K562 (cell line): Measurements from ENCODE around the gene KNTC1. TPM values are rescaled to one million over a fixed set of nuclear protein-coding genes. Genes with fewer than 3 reads are reported as not detected.
A peak's percentile ranks its signal among the peaks of the same experiment; 100 is the strongest.

Source experiments
- ATAC-seq: fragments of 200-7000 bp; cut with Tn5 transposase; 3 replicates; pipeline ENCODE4 v1.9.1; 2020; ENCODE audit warnings: moderate library complexity
- BruUV-seq: library from RNA; stranded (reverse); fragments of 400-500 nt; replicated peaks from 2 replicates; lab custom pipeline; 2021; lab: Mats Ljungman, UMichigan
- CTCF ChIA-PET: fragments of 300-600 bp; formaldehyde crosslinking; extraction: SDS; loops from one replicate; lab custom pipeline; 2021; ENCODE audit warnings: low intra/inter-chr PET ratio; lab: Yijun Ruan, JAX
- POLR2A ChIA-PET: fragments of 300-600, 350-650 bp; sonication (Branson Sonifier 250); formaldehyde crosslinking; extraction: SDS; loops from one replicate; lab custom pipeline; 2021; ENCODE audit warnings: antibody characterized with exemption, inconsistent platforms; lab: Yijun Ruan, JAX
- DNase-seq, 4 experiments: peaks; one replicate each; pipeline versions ENCODE4 v3.0.0 to v3.0.0-alpha.2; 2011 to 2018; ENCODE audit warnings: low spot score in 3 of 4, mixed read lengths in 3 of 4; ENCODE audit errors: extremely low read depth in 1 of 4
- FAIRE-seq: peaks from 2 replicates; lab custom pipeline; 2011; peaks lifted over from hg19 to GRCh38; lab: Jason Lieb, UNC
- H2AFZ ChIP-seq: 2 replicates; pipeline ENCODE4 v1.6.0; 2011; ENCODE audit warnings: low read depth, low read length, control low read depth, inconsistent platforms
- H3K27ac ChIP-seq: fragments of 200-600 bp; 3 replicates; pipeline ENCODE4 v1.8.0; 2011; ENCODE audit warnings: low read depth, mild to moderate bottlenecking, control low read depth, inconsistent platforms, low read length, moderate library complexity, mixed read lengths; ENCODE audit errors: extremely low read depth
- H3K27me3 ChIP-seq, 2 experiments: fragments of 300-600 bp in 1 of 2; 2 replicates in 1 of 2; 3 replicates in 1 of 2; pipeline versions ENCODE4 v1.6.0 to v1.8.0; 2011; ENCODE audit warnings: inconsistent platforms in 2 of 2, low read length in 2 of 2, mild to moderate bottlenecking in 1 of 2, mixed read lengths in 1 of 2, moderate library complexity in 1 of 2; ENCODE audit not compliant: control insufficient read depth in 2 of 2, insufficient read depth in 2 of 2
- H3K36me3 ChIP-seq: fragments of 300-600 bp; 3 replicates; pipeline ENCODE4 v1.8.0; 2011; ENCODE audit warnings: mild to moderate bottlenecking, low read length, inconsistent platforms; ENCODE audit not compliant: control insufficient read depth, insufficient read depth
- H3K4me1 ChIP-seq, 2 experiments: fragments of 200-600 bp in 1 of 2; replicated peaks in 1 of 2; 2 replicates in 1 of 2; 3 replicates in 1 of 2; pipeline versions ENCODE4 v1.5.1 to v1.8.0; 2011; ENCODE audit warnings: inconsistent platforms in 2 of 2, low read length in 2 of 2, mild to moderate bottlenecking in 1 of 2, mixed read lengths in 1 of 2, moderate library complexity in 1 of 2; ENCODE audit not compliant: control insufficient read depth in 2 of 2, insufficient read depth in 2 of 2
- H3K4me2 ChIP-seq: 2 replicates; pipeline ENCODE4 v1.6.1; 2011; ENCODE audit warnings: low read length, control low read depth, inconsistent platforms, mixed read lengths; ENCODE audit not compliant: insufficient read depth
- H3K4me3 ChIP-seq: fragments of 200-600 bp; sonication (generic), shearing (Covaris generic); 2 replicates; pipeline ENCODE4 v1.5.1; 2016; ENCODE audit warnings: control low read depth, inconsistent platforms
- H3K79me2 ChIP-seq: fragments of 200-600 bp; 3 replicates; pipeline ENCODE4 v1.8.0; 2011; ENCODE audit warnings: low read length, inconsistent platforms; ENCODE audit not compliant: control insufficient read depth, insufficient read depth
- H3K9ac ChIP-seq, 2 experiments: 2 replicates each; pipeline versions ENCODE4 v1.6.0 to v1.6.1; 2011; ENCODE audit warnings: low read depth in 2 of 2, low read length in 2 of 2, control low read depth in 1 of 2, inconsistent platforms in 1 of 2, mild to moderate bottlenecking in 1 of 2, mixed read lengths in 1 of 2; ENCODE audit not compliant: insufficient read depth in 1 of 2
- H3K9me1 ChIP-seq: one replicate; pipeline ENCODE4 v1.6.0; 2011; ENCODE audit warnings: inconsistent platforms, mild to moderate bottlenecking, low read length, moderate library complexity; ENCODE audit not compliant: control insufficient read depth, insufficient read depth
- H3K9me3 ChIP-seq: replicated peaks from 2 replicates; pipeline ENCODE4 v1.5.1; 2011; ENCODE audit warnings: low read depth, low read length, inconsistent platforms; ENCODE audit not compliant: control insufficient read depth, insufficient read depth
- H4K20me1 ChIP-seq: replicated peaks from 2 replicates; pipeline ENCODE4 v1.6.1; 2011; ENCODE audit warnings: low read length, inconsistent platforms, mixed read lengths; ENCODE audit not compliant: control insufficient read depth, insufficient read depth
- ATF4 ChIP-seq: fragments of 450-650 bp; formaldehyde crosslinking; IDR thresholded peaks from 2 replicates; pipeline ENCODE4 v1.4.0; 2022; ENCODE audit warnings: mild to moderate bottlenecking, moderate library complexity
- C11orf30 ChIP-seq: fragments of 450-650 bp; IDR thresholded peaks from 2 replicates; pipeline ENCODE4 v1.6.1; 2016; ENCODE audit warnings: low read depth, mild to moderate bottlenecking
- CEBPG ChIP-seq, 3 experiments: fragments of 200-800 bp in 1 of 3; sonication (Bioruptor generic) in 1 of 3; sonication (generic) in 1 of 3; formaldehyde crosslinking in 1 of 3; IDR thresholded peaks in 2 of 3; conservative IDR thresholded peaks in 1 of 3; 2 replicates each; pipeline versions ENCODE4 v1.6.1 to v1.8.0; 2016 to 2022; ENCODE audit warnings: missing compliant biosample characterization in 2 of 3, missing genetic modification characterization in 2 of 3, mild to moderate bottlenecking in 1 of 3, missing genetic modification reagents in 1 of 3
- FOXA3 ChIP-seq, 2 experiments: fragments of 450-650 bp in 1 of 2; sonication (generic) in 1 of 2; formaldehyde crosslinking; IDR thresholded peaks in 1 of 2; conservative IDR thresholded peaks in 1 of 2; 2 replicates each; pipeline versions ENCODE4 v1.4.0 to v1.8.0; 2020 to 2022; ENCODE audit warnings: mild to moderate bottlenecking in 2 of 2, missing genetic modification reagents in 1 of 2
- FOXO4 ChIP-seq: fragments of 450-650 bp; formaldehyde crosslinking; IDR thresholded peaks from 2 replicates; pipeline ENCODE4 v1.4.0; 2020; ENCODE audit warnings: mild to moderate bottlenecking, moderate library complexity
- HDAC8 ChIP-seq: fragments of 450-650 bp; IDR thresholded peaks from 2 replicates; pipeline ENCODE4 v1.6.1; 2016; ENCODE audit warnings: mild to moderate bottlenecking, missing genetic modification characterization, moderate library complexity, missing compliant biosample characterization
- IRF1 ChIP-seq: sonication (generic); formaldehyde crosslinking; IDR thresholded peaks from 2 replicates; pipeline ENCODE4 v1.8.0; 2022; ENCODE audit warnings: missing genetic modification reagents, mild to moderate bottlenecking, borderline replicate concordance
- RNF219 ChIP-seq: fragments of 250-450 bp; sonication (Bioruptor Pico); IDR thresholded peaks from 2 replicates; pipeline ENCODE4 v1.5.0; 2022; ENCODE audit warnings: mild to moderate bottlenecking
- SREBF2 ChIP-seq: sonication (generic); formaldehyde crosslinking; IDR thresholded peaks from 2 replicates; pipeline ENCODE4 v1.4.0; 2020; ENCODE audit warnings: mild to moderate bottlenecking, missing genetic modification reagents
- TAF7 ChIP-seq: fragments of 450-650 bp; IDR thresholded peaks from 2 replicates; pipeline ENCODE4 v1.6.1; 2016; ENCODE audit warnings: missing genetic modification characterization, missing compliant biosample characterization
- ZNF785 ChIP-seq: fragments of 250-450 bp; sonication (Bioruptor Pico); IDR thresholded peaks from 2 replicates; pipeline ENCODE4 v1.4.0; 2020; ENCODE audit warnings: mild to moderate bottlenecking
- ZNF79 ChIP-seq: fragments of 250-450 bp; sonication (Bioruptor Pico); IDR thresholded peaks from 2 replicates; pipeline ENCODE4 v1.4.0; 2020; ENCODE audit warnings: low read depth, mild to moderate bottlenecking, moderate library complexity
- WGBS: fragments of 100-300 bp; shearing (Covaris generic); methylation state at CpG from one replicate; pipeline ENCODE4 v1.1.6; 2016; ENCODE audit warnings: low coverage, mixed read lengths; ENCODE audit not compliant: insufficient coverage; ENCODE audit errors: missing lambda C conversion rate; 5-methylcytosine and 5-hydroxymethylcytosine counted together
- in situ Hi-C: fragments of 300-500 bp; cut with MboI; formaldehyde crosslinking; loops from 4 replicates; pipeline ENCODE4 v1.15.0; 2018; ENCODE audit warnings: inconsistent platforms, mixed read lengths
- intact Hi-C: fragments of 100-400 bp; cut with micrococcal nuclease; formaldehyde crosslinking; loops from 2 replicates; pipeline ENCODE4 v1.14.2; 2022
- polyA plus RNA-seq, 8 experiments: library from polyadenylated mRNA; depleted of rRNA in 4 of 8; stranded (reverse) in 5 of 8; unstranded in 3 of 8; fragments of >200 nt; fragmentation: Nextera tagmentation in 2 of 8; fragmentation: Illumina TruSeq in 1 of 8; extraction: Ambion mirVana in 2 of 8; extraction: Trizol in 1 of 8; gene quantifications; 2 replicates each; pipeline versions ENCODE4 v1.2.1 to v1.2.3, GENCODE V29; 2011 to 2014; ENCODE audit warnings: inconsistent platforms in 1 of 8, missing spikeins in 1 of 8
- total RNA-seq, 7 experiments: library from RNA; depleted of rRNA in 6 of 7; stranded (reverse); fragments of >200 nt in 6 of 7; fragmentation: Illumina TruSeq in 2 of 7; extraction: Trizol in 2 of 7; gene quantifications; 2 replicates each; pipeline versions ENCODE4 v1.2.1 to v1.2.3, GENCODE V29; 2011 to 2021; ENCODE audit warnings: low replicate concordance in 1 of 7

Gene KNTC1
- total and polyA plus RNA-seq, 9 of the 15 experiments (the other 6 are each of a cell fraction or from before 2014, with no cell fraction given), result 38.9 to 135 (median 99.6) TPM

GRCh38 chr12:122505419-122506051 lies 21.5 kb upstream of the KNTC1 start (continued):
- TF ChIP-seq CEBPG (CRISPR knock-in tag; IDR thresholded peaks at IDR 0.05), result no peak
- TF ChIP-seq CEBPG (tag; conservative IDR thresholded peaks at IDR 0.05 in 1 of 2, IDR thresholded peaks at IDR 0.05 in 1 of 2), result peak; percentile 51 to 52; a peak in 3 of 4 replicates
- no peak for TF ChIP-seq ATF4
- TF ChIP-seq RNF219 (CRISPR knock-in tag), result no peak

GRCh38 chr12:122506393-122506938 lies 20.6 kb upstream of the KNTC1 start:
- Histone ChIP-seq H3K4me1 (peaks cover 0 to 3% of the 10 kb centered on the region in 2 experiments; a peak in 1 of 5 replicates), H3K27ac (no peak overlapping the region), H3K4me2 (no peak overlapping the region), H3K9me1 (no peaks in the 10 kb centered on the region), H3K27me3 (no peaks in the 10 kb centered on the region), H3K9me3 (no peaks in the 10 kb centered on the region), H3K79me2 (peaks cover 9% of the 10 kb centered on the region; the same call in 1 of the 3 replicates), H3K36me3 (peaks cover 84% of the 10 kb centered on the region), H3K9ac (no peak overlapping the region), H3K4me3 (no peak overlapping the region), H2AFZ (no peak overlapping the region), H4K20me1 (no peaks in the 10 kb centered on the region)
- DNase-seq, result no peak
- ChIA-PET CTCF (no interaction called here), POLR2A (interaction anchor here (1.1 kb wide), 1 partner anchor 14 kb away, joined by 3 read pairs; no protein-coding TSS in a partner anchor)
- 86% methylated on average over 4 of the region's 5 CpGs for WGBS
- no peak for FAIRE-seq
- in situ Hi-C loops (no loop called here), intact Hi-C loops (no loop called here)
- BruUV-seq, result no TSS peak
- no peak for ATAC-seq
- TF ChIP-seq HDAC8 (tag), result no peak
- no peak for TF ChIP-seq TAF7 (tag)
- 0 out of 2 replicates have a peak, but pooled peaks have one; percentile 34 for TF ChIP-seq C11orf30
- TF ChIP-seq ZNF79 (CRISPR knock-in tag), result no peak
- TF ChIP-seq SREBF2 (CRISPR knock-in tag), result no peak
- no peak for TF ChIP-seq FOXA3 (CRISPR knock-in tag; conservative IDR thresholded peaks at IDR 0.05 in 1 of 2, IDR thresholded peaks at IDR 0.05 in 1 of 2)
- no peak for TF ChIP-seq FOXO4 (CRISPR knock-in tag)
- no peak for TF ChIP-seq IRF1
- TF ChIP-seq ZNF785 (CRISPR knock-in tag), result no peak
